Spleen (tissue), 11 donors: ENCODE results near the gene ADCY1. TPM values are rescaled to one million over a fixed set of nuclear protein-coding genes. Genes with fewer than 3 reads are reported as not detected.

Source experiments
- DNase-seq: peaks from one replicate; pipeline ENCODE4 v3.0.0-alpha.2; 2020
- H3K27ac ChIP-seq, 8 donors: fragments of 200-600 bp; sonication (generic) in 7 of 8; 1 replicate in 4 of 8; 2 replicates in 4 of 8; pipeline versions ENCODE4 v1.5.0 to v1.8.0; 2016 to 2021; ENCODE audit warnings: inconsistent platforms in 4 of 8, mild to moderate bottlenecking in 4 of 8, moderate library complexity in 1 of 8
- H3K27me3 ChIP-seq, 7 donors: fragments of 200-600 bp; sonication (generic) in 6 of 7; replicated peaks in 1 of 7; 1 replicate in 4 of 7; 2 replicates in 3 of 7; pipeline versions ENCODE4 v1.5.0 to v1.8.0; 2016 to 2021; ENCODE audit warnings: inconsistent platforms in 3 of 7, mild to moderate bottlenecking in 1 of 7
- H3K36me3 ChIP-seq, 6 donors: fragments of 200-600 bp; sonication (generic) in 5 of 6; 1 replicate in 4 of 6; 2 replicates in 2 of 6; pipeline versions ENCODE4 v1.5.0 to v1.8.0; 2016 to 2021; ENCODE audit warnings: inconsistent platforms in 2 of 6
- H3K4me1 ChIP-seq, 6 donors: fragments of 200-600 bp; sonication (generic) in 5 of 6; 1 replicate in 3 of 6; 2 replicates in 3 of 6; pipeline versions ENCODE4 v1.5.0 to v1.8.0; 2016 to 2021; ENCODE audit warnings: inconsistent platforms in 3 of 6
- H3K4me3 ChIP-seq, 8 donors: fragments of 200-600 bp; sonication (generic) in 7 of 8; 1 replicate in 4 of 8; 2 replicates in 4 of 8; pipeline versions ENCODE4 v1.5.0 to v1.8.0; 2016 to 2021; ENCODE audit warnings: inconsistent platforms in 4 of 8, mild to moderate bottlenecking in 4 of 8, moderate library complexity in 2 of 8
- H3K9me3 ChIP-seq, 8 donors: fragments of 200-600 bp; sonication (generic) in 7 of 8; 1 replicate in 4 of 8; 2 replicates in 4 of 8; pipeline versions ENCODE4 v1.5.0 to v1.8.0; 2016 to 2021; ENCODE audit warnings: inconsistent platforms in 4 of 8
- POLR2A ChIP-seq, 3 donors: fragments of 450-650 bp; IDR thresholded peaks; one replicate each; pipeline ENCODE4 v1.5.1; 2017; ENCODE audit warnings: antibody characterized with exemption in 3 of 3, mild to moderate bottlenecking in 1 of 3
- POLR2AphosphoS5 ChIP-seq, 3 donors: sonication (generic); formaldehyde crosslinking; IDR thresholded peaks; one replicate each; pipeline ENCODE4 v1.5.1; 2017; ENCODE audit warnings: antibody characterized with exemption in 3 of 3
- WGBS, 5 donors: extraction: QIAGEN DNeasy Blood & Tissue Kit in 3 of 5; methylation state at CpG; one replicate each; pipeline versions ENCODE4 v1.1.5 to v1.1.7; 2013 to 2018; 5-methylcytosine and 5-hydroxymethylcytosine counted together
- intact Hi-C: fragments of 100-400 bp; cut with DNase I; formaldehyde crosslinking; loops from one replicate; pipeline ENCODE4 v1.15.0; 2023; ENCODE audit warnings: low total_unique reads
- polyA plus RNA-seq, 3 donors: library from polyadenylated mRNA; stranded (reverse); fragments of 200-250 nt; gene quantifications; one replicate each; pipeline ENCODE4 v1.2.1, GENCODE V29; 2013
- total RNA-seq, 7 donors: library from RNA; depleted of rRNA in 3 of 7; stranded (reverse); fragments of >200 nt in 3 of 7; fragmentation: NEBNext Ultra II Directional in 4 of 7; extraction: Animal tissue kit (Norgen Biotek cat#: 25700) in 4 of 7; gene quantifications; one replicate each; pipeline versions ENCODE4 v1.1.0 to v1.2.1, GENCODE V29; 2016 to 2021
- TF ChIP-seq, protein P1 (sequence below), 11 experiments: fragments of 200-600 bp in 7 of 11; fragments of 450-650 bp in 4 of 11; sonication (generic) in 4 of 11; IDR thresholded peaks in 8 of 11; conservative IDR thresholded peaks in 3 of 11; 1 replicate in 7 of 11; 2 replicates in 4 of 11; pipeline versions ENCODE4 v1.4.0 to v1.8.0; 2016 to 2021; ENCODE audit warnings: antibody characterized with exemption in 11 of 11, inconsistent platforms in 4 of 11, mild to moderate bottlenecking in 1 of 11
- donor health status: healthy with polysubstance abuse.
- donor health status: DM: no; HTN: no; CAD: no; lungs with moderate emphysema.
- donor health status: DM: no; HTN: no; CAD: no.
- donor health status: Bipolar disorder and iron deficiency.
- donor health status: healthy.
- donor health status: DM: no; HTN: no; CAD: no.
- donor health status: DM: yes; HTN: yes; CAD: no.

ADCY1 gene
- total and polyA plus RNA-seq, 10 donors, result 0.05 to 6.6 (median 1.8) TPM

- intact Hi-C loops, result no loop called here
- TF ChIP-seq POLR2AphosphoS5 (IDR thresholded peaks at IDR 0.05) (no peak), POLR2A (IDR thresholded peaks at IDR 0.05) (no peak)
- TF ChIP-seq, protein P1, sequence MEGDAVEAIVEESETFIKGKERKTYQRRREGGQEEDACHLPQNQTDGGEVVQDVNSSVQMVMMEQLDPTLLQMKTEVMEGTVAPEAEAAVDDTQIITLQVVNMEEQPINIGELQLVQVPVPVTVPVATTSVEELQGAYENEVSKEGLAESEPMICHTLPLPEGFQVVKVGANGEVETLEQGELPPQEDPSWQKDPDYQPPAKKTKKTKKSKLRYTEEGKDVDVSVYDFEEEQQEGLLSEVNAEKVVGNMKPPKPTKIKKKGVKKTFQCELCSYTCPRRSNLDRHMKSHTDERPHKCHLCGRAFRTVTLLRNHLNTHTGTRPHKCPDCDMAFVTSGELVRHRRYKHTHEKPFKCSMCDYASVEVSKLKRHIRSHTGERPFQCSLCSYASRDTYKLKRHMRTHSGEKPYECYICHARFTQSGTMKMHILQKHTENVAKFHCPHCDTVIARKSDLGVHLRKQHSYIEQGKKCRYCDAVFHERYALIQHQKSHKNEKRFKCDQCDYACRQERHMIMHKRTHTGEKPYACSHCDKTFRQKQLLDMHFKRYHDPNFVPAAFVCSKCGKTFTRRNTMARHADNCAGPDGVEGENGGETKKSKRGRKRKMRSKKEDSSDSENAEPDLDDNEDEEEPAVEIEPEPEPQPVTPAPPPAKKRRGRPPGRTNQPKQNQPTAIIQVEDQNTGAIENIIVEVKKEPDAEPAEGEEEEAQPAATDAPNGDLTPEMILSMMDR (IDR thresholded peaks at IDR 0.05 in 8 of 11, conservative IDR thresholded peaks at IDR 0.05 in 3 of 11), result no peak
- Histone ChIP-seq H3K4me1 (no peaks in the 10 kb centered on the region), H3K36me3 (no peaks in the 10 kb centered on the region), H3K9me3 (no peaks in the 10 kb centered on the region), H3K27ac (no peak overlapping the region), H3K4me3 (no peak overlapping the region), H3K27me3 (peaks cover 0 to 5% (median 0%) of the 10 kb centered on the region in 7 donors)
- peak; percentile 53 for DNase-seq
- WGBS, 5 donors, result 63 to 81% (median 77%) methylated on average over 15 to 17 of the region's 17 CpGs
These were observed 15.9 kb downstream of the ADCY1 start for GRCh38 chr7:45589915-45590678.

DNA sequence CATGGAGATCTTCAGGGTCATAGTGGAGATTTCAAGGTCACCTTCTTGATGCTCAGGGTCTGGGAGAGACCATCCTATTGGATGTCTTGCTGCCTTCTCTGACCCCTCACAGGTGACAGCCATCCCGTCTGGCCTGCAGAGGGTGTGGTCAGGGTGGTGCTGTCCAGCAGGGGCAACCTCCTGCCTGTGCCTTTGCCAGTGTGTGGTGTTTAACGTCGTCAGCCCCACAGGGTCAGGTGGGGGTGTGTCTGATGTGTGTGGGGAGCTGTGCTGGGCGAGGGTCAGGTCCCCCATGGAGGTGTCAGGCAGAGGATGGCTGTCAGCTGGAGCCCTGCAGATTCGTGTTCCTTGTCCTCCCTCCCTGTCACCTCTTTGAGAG lies 16.5 kb downstream of the ADCY1 start:
- DNase-seq, result peak; percentile 72
- intact Hi-C loops, result no loop called here
- Histone ChIP-seq H3K36me3 (no peaks in the 10 kb centered on the region), H3K4me1 (no peaks in the 10 kb centered on the region), H3K27me3 (peaks cover 0 to 5% (median 0%) of the 10 kb centered on the region in 7 donors), H3K27ac (no peak overlapping the region), H3K4me3 (no peak overlapping the region), H3K9me3 (no peaks in the 10 kb centered on the region)
- 35 to 69% (median 54%) methylated on average over 4 to 5 of the region's 5 CpGs for WGBS, 5 donors
- TF ChIP-seq POLR2AphosphoS5 (IDR thresholded peaks at IDR 0.05) (no peak), POLR2A (IDR thresholded peaks at IDR 0.05) (no peak)
- TF ChIP-seq, protein P1 (IDR thresholded peaks at IDR 0.05 in 8 of 11, conservative IDR thresholded peaks at IDR 0.05 in 3 of 11), result no peak

DNA sequence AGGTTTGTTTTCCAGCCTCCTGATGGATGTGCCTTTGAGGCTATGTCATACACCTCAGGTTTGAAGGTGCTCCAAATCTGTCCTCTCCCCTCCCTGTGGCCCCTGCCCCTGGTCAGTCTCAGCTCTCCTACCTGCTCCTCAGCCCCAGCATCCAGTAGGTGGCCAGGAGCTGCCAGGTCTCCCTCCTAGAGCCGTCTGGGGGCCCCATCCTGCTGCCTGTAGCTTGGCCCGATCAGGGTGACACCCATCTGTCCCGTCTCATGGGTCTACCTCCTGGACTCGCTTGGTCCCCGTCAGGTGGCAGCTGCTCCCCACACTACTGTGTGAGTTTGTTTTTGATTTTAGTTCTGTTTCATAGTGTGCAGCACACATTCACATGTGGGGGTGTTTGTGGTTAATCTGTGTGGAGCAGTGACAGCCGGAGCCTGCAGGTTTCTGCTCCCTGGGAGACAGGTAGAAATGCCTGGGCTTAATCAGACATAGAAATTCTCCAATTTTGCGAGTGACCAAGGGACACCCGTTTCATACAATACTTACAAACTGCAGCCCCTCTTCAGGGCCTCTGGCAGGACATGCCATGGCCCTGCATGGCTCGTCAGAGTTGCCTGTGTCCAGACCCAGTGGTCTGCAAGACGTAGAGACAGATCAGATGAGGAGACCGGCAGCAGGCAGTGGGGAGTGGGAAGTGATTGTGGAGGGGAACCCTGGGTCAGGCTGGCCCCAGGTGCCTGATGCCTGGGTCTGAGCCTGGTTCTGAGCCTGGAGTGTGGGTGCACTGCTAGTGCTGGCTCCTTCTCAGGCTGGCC lies 17.1 kb downstream of the ADCY1 start:
- DNase-seq, result peak; percentile 65
- no peak for TF ChIP-seq POLR2A (IDR thresholded peaks at IDR 0.05)
- no peak for TF ChIP-seq POLR2AphosphoS5 (IDR thresholded peaks at IDR 0.05)
- TF ChIP-seq, protein P1 (IDR thresholded peaks at IDR 0.05 in 8 of 11, conservative IDR thresholded peaks at IDR 0.05 in 3 of 11), result no peak
- 79 to 91% (median 84%) methylated on average over 11 of the region's 11 CpGs for WGBS, 5 donors
- intact Hi-C loops, result no loop called here
- Histone ChIP-seq H3K4me1 (no peaks in the 10 kb centered on the region), H3K4me3 (no peak overlapping the region), H3K27me3 (peaks cover 0 to 5% (median 0%) of the 10 kb centered on the region in 7 donors), H3K36me3 (no peaks in the 10 kb centered on the region), H3K9me3 (no peaks in the 10 kb centered on the region), H3K27ac (no peak overlapping the region)
